ENCODE data around the gene PLK4.

PLK4 gene

GRCh38 chr4:127849505-127850234 lies 31.0 kb upstream of the PLK4 start:
- ChIA-PET POLR2A (no interaction called here), CTCF (no interaction called here)
- no peak for TF ChIP-seq CTCF (IDR thresholded peaks at IDR 0.05; ENCODE audit: control extremely low read depth, extremely low read depth, low read depth, missing control alignments)
- no peak for DNase-seq (ENCODE audit: extremely low spot score)

- ChIA-PET CTCF (no interaction called here), POLR2A (no interaction called here)
- TF ChIP-seq CTCF (IDR thresholded peaks at IDR 0.05; ENCODE audit: control extremely low read depth, extremely low read depth, low read depth, missing control alignments) = no peak
- no peak for DNase-seq (ENCODE audit: extremely low spot score)
Measured at GRCh38 chr4:127852661-127853060, 28.0 kb upstream of the PLK4 start.

GRCh38 chr4:127856196-127856812 lies 24.4 kb upstream of the PLK4 start:
- TF ChIP-seq CTCF (IDR thresholded peaks at IDR 0.05; ENCODE audit: control extremely low read depth, extremely low read depth, low read depth, missing control alignments) = no peak
- ChIA-PET POLR2A (no interaction called here), CTCF (interaction anchor here (1.1 to 1.5 kb wide), 2 partner anchors 10 to 23 kb away, joined by 3 to 4 read pairs; no protein-coding TSS in a partner anchor)
- no peak for DNase-seq (ENCODE audit: extremely low spot score)

- CTCF ChIA-PET = interaction anchor here (1.1 to 1.5 kb wide), 2 partner anchors 9 to 24 kb away, joined by 3 to 4 read pairs; no protein-coding TSS in a partner anchor
- POLR2A ChIA-PET = interaction anchor here (1.0 kb wide), 1 partner anchor 108 kb away, joined by 3 read pairs; the partner anchor contains the start of gene ABHD18
- no peak for TF ChIP-seq CTCF (IDR thresholded peaks at IDR 0.05; ENCODE audit: control extremely low read depth, extremely low read depth, low read depth, missing control alignments)
- DNase-seq (ENCODE audit: extremely low spot score) = peak; percentile 51
Measured at GRCh38 chr4:127856813-127857447, 23.8 kb upstream of the PLK4 start.

GRCh38 chr4:127857641-127858040 lies 23.1 kb upstream of the PLK4 start:
- DNase-seq (ENCODE audit: extremely low spot score) = no peak
- ChIA-PET CTCF (no interaction called here), POLR2A (interaction anchor here (1.0 kb wide), 1 partner anchor 108 kb away, joined by 3 read pairs; the partner anchor contains the start of gene ABHD18)
- no peak for TF ChIP-seq CTCF (IDR thresholded peaks at IDR 0.05; ENCODE audit: control extremely low read depth, extremely low read depth, low read depth, missing control alignments)

GRCh38 chr4:127868196-127868595 lies 12.5 kb upstream of the PLK4 start:
- POLR2A ChIA-PET = no interaction called here
- no peak for TF ChIP-seq CTCF (IDR thresholded peaks at IDR 0.05; ENCODE audit: control extremely low read depth, extremely low read depth, low read depth, missing control alignments)
- no peak for DNase-seq (ENCODE audit: extremely low spot score)
- CTCF ChIA-PET = no interaction called here

All from GM10248 (cell line).